ENCODE data around the gene EYS. TPM values are rescaled to one million over a fixed set of nuclear protein-coding genes. Genes with fewer than 3 reads are reported as not detected.

Gene EYS
- total and polyA plus RNA-seq, 9 of the 15 experiments (the other 6 are each of a cell fraction or from before 2014, with no cell fraction given), result 0.03 to 0.36 (median 0.10) TPM; not detected in 2

GRCh38 chr6:65436281-65436680 is 270.7 kb downstream of the EYS start:
- Histone ChIP-seq H3K27ac (ENCODE audit: extremely low read depth, low read depth, low read length) (no peak overlapping the region), H3K36me3 (ENCODE audit: control insufficient read depth, insufficient read depth, low read length) (no peaks in the 10 kb centered on the region), H3K9me1 (ENCODE audit: control insufficient read depth, insufficient read depth, low read length) (no peaks in the 10 kb centered on the region), H3K4me2 (ENCODE audit: insufficient read depth, low read length) (no peak overlapping the region), H3K4me3 (no peak overlapping the region), H3K79me2 (ENCODE audit: control insufficient read depth, insufficient read depth, low read length) (no peaks in the 10 kb centered on the region), H3K9ac (ENCODE audit: insufficient read depth in 1 of 2, low read depth in 2 of 2, low read length in 2 of 2) (no peak overlapping the region), H3K27me3 (ENCODE audit: control insufficient read depth in 2 of 2, insufficient read depth in 2 of 2, low read length in 2 of 2) (no peaks in the 10 kb centered on the region), H4K20me1 (replicated peaks; ENCODE audit: control insufficient read depth, insufficient read depth, low read length) (no peaks in the 10 kb centered on the region), H2AFZ (ENCODE audit: low read depth, low read length) (no peak overlapping the region), H3K9me3 (replicated peaks; ENCODE audit: control insufficient read depth, insufficient read depth, low read depth, low read length) (no peaks in the 10 kb centered on the region), H3K4me1 (replicated peaks in 1 of 2; ENCODE audit: control insufficient read depth in 2 of 2, insufficient read depth in 2 of 2, low read length in 2 of 2) (no peaks in the 10 kb centered on the region)
- in situ Hi-C loops (cut with MboI) (no loop called here), intact Hi-C loops (cut with micrococcal nuclease) (no loop called here)
- no peak for TF ChIP-seq TFE3 (CRISPR knock-in tag; IDR thresholded peaks at IDR 0.05)
- no peak for TF ChIP-seq E2F1 (CRISPR knock-in tag; IDR thresholded peaks at IDR 0.05)
- no peak for TF ChIP-seq TAF1 (IDR thresholded peaks at IDR 0.05; ENCODE audit: control insufficient read depth, extremely low read depth, insufficient read depth, low read length, severe bottlenecking)
- no peak for TF ChIP-seq LEF1 (IDR thresholded peaks at IDR 0.05)
- TF ChIP-seq VEZF1 (CRISPR knock-in tag; IDR thresholded peaks at IDR 0.05), result no peak
- TF ChIP-seq PHF8 (IDR thresholded peaks at IDR 0.05; ENCODE audit: borderline replicate concordance, low read length), result no peak
- TF ChIP-seq IFI16 (CRISPR knock-in tag; IDR thresholded peaks at IDR 0.05), result no peak
- no peak for TF ChIP-seq CTBP1 (IDR thresholded peaks at IDR 0.05; ENCODE audit: borderline replicate concordance)
- TF ChIP-seq NUFIP1 (IDR thresholded peaks at IDR 0.05; ENCODE audit: partially characterized antibody), result no peak
- TF ChIP-seq TFAP4 (CRISPR knock-in tag; IDR thresholded peaks at IDR 0.05; ENCODE audit: borderline replicate concordance), result no peak
- TF ChIP-seq ZNF212 (CRISPR knock-in tag; IDR thresholded peaks at IDR 0.05), result no peak
- no peak for TF ChIP-seq ZNF668 (CRISPR knock-in tag; IDR thresholded peaks at IDR 0.05)
- WGBS (ENCODE audit: insufficient coverage, low coverage, missing lambda C conversion rate), result 8% methylated on average over 1 of the region's 1 CpG
- DNase-seq (ENCODE audit: extremely low read depth in 1 of 4, low spot score in 3 of 4) (no peak), ATAC-seq (no peak), FAIRE-seq (no peak)
- ChIA-PET POLR2A (no interaction called here), CTCF (ENCODE audit: low intra/inter-chr PET ratio) (no interaction called here)
- no TSS peak for BruUV-seq (replicated peaks)
